Subcutaneous adipose tissue (tissue), 4 donors: ENCODE data around the gene ERMP1. TPM values are rescaled to one million over a fixed set of nuclear protein-coding genes. Genes with fewer than 3 reads are reported as not detected.

Experiments used
- CTCF ChIP-seq: fragments of 450-650 bp; IDR thresholded peaks from one replicate; pipeline ENCODE4 v1.5.1; 2016; ENCODE audit warnings: low read depth, mild to moderate bottlenecking, control low read depth, antibody characterized with exemption, moderate library complexity
- total RNA-seq, 4 donors: library from RNA; depleted of rRNA; stranded (reverse); fragments of >200 nt; gene quantifications; one replicate each; pipeline ENCODE4 v1.1.0, GENCODE V29; 2016

The ERMP1 gene
- total RNA-seq, 4 donors from 2014 or later: 12.6 to 21.2 (median 13.6) TPM

GRCh38 chr9:5764130-5764868 is 68.6 kb downstream of the ERMP1 start:
- no peak for TF ChIP-seq CTCF

- TF ChIP-seq CTCF: no peak
Observed at GRCh38 chr9:5762421-5762820, 70.5 kb downstream of the ERMP1 start.

- TF ChIP-seq CTCF: no peak
Observed at GRCh38 chr9:5760338-5760737, 72.6 kb downstream of the ERMP1 start.

- TF ChIP-seq CTCF: no peak
Observed at GRCh38 chr9:5756633-5757032, 76.3 kb downstream of the ERMP1 start.

- no peak for TF ChIP-seq CTCF
Observed at GRCh38 chr9:5750569-5750968, 82.3 kb downstream of the ERMP1 start.

GRCh38 chr9:5749306-5749705 is 83.6 kb downstream of the ERMP1 start:
- TF ChIP-seq CTCF: no peak

- TF ChIP-seq CTCF: no peak
Observed at GRCh38 chr9:5748438-5748837, 84.5 kb downstream of the ERMP1 start.
